ENCODE data around the gene NPAS3.

The NPAS3 gene

DNA sequence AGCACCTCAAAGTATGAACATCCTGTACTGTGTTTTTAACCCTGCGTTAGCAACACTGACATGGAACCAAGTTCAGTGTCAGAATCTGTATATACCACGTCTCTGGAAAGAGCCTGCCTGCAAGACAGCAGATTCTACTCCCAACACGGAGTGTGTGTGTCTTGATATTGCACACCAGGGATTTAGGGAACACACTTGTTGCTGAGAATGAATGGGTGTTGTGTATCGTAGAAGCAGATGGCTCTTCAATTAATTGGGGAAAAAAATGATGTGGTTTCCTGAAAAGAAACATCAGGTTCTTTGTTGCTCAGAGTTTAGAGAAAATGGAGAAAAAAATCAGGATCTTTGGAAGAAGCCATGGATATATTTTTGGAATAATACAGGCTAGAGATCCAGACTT lies 841.4 kb downstream of the NPAS3 start:
- FAIRE-seq: no peak

DNA sequence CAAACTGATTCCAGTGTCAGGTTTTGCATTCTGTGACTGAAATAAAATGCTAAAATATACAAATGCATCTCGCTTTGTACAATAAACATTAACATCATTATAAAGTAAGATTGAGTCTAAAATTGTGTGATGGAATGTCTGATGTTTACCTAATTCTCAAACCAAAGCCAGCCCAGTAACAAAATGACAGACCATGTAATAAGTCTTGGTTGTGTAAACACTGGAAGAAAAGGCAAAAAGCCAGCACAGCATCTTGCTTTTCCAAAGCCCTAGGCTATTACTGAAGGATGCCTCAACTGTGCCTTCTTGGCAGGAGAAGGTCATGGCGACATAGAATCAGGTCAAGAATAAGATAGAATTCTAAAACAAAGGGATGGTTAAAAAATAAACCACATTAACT lies 842.6 kb downstream of the NPAS3 start:
- FAIRE-seq: no peak

DNA sequence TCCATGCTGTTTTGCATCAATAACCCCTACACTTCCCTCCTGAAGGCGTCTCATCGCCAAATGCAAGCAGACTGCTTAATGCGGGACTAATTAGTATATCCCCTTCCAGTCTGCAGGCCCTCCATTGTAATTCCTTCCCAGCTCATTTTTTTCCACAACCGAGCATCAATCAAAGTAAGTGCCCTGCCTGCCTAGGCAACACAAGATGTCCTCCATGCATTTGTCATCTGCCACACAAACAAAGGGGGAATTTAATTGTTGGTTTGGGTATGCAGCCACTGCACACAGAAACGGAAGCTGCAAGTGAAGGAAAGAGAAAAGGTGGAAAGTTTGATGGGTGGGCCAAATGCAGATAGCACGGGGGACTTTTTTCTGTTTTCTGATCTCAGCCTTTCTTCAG lies 844.2 kb downstream of the NPAS3 start:
- FAIRE-seq: no peak

DNA sequence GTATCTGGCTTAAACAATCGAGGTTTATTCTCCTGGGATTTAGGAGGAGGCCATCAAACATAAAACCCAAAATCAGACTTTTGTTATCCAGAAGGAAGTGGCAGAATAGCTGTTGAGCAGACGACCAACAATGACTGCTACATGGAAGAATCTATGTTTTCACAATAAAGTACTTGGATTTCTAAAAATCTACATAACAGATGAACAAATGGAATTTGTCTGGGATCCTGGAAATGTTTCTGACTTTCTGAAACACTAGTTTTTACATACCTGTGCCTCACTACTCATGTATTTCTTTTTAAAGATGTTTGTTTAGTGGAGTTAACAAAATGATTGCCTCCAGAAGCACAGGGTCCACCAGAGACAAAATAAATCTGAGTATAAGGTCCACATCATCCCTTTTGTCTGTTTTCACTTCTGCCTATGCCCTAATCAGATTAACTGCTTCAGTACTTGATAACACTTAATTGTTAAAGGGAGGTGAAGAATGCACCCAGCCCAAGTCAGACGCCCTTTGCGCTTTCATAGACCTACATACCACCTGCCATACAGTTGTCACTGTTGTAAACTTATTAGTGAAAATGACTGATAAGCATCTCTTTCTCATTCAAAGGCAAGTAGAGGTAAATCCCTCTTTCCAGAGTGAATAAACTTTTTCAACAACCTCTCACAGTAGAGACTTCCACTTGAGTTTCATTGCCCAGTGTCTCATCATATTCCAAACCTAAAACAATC lies 847.6 kb downstream of the NPAS3 start:
- FAIRE-seq: no peak

DNA sequence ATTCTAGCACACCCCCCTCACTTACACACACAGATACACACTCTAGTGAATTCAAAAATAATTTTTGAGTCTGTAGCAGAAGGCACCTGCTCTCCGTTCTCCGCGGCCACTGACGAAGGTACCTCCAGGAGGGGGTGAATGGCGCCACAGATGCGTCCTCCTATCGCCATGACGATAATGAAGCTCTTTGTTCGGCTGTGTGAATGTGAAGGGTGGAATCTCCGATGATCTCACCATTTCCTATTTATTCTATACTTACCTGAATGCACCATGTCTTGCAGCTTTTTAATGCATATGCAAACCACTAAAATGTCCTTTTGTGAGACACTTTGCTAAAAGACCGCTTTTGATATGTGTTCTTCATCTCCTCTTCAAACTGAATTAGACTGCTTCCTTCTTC lies 849.5 kb downstream of the NPAS3 start:
- FAIRE-seq: no peak

DNA sequence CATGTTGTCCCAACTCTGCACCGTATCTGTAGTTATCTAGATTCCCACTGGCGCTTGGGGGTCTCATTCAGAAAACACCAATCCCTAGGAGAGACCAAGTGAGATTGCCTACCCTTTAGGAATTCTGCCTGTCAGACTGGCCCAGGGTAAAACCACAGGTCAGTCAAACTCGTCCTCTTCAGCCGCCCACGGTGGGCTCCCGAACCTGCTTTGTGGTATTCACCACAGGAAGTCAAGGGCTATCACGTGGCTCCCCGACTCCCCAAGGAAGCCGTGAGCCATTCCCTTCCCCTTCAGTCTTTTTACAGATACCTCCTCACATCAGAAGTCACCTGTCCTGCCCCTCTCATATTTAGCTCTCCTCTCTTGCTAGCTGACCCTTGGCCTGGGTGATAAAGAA lies 852.3 kb downstream of the NPAS3 start:
- no peak for FAIRE-seq

DNA sequence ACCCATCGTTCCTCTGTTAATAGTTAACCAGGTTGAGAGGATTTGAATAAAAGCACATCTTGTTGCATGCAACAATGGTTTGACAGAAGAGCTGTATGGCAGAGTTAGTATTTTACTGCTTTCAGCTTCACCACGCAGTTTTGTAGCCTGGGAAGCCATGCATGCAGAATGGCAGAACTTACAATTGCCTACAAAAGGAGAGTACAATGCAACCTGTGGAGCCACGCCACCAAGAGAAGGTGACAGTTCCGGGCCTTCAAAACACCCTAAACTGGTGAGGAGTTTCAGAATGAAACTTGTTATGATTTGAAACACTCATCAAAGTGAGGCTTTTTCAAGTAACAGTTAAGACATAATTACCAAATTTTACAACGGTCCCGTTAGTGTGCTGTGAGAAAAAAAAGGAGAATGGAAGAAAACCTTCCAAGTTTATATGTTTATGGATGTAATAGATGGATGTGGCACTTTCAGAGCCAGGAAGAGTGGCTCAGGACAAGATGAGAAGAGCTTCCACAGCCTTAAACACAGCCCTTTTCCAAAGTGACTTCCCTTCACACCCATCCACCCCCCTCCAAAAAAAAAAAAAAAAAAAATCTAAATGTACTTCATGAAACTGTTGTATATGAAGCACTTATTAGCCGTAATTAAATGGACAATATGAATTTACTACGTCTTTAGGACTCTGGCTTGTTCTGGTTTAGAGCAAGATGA lies 853.5 kb downstream of the NPAS3 start:
- FAIRE-seq: no peak

DNA sequence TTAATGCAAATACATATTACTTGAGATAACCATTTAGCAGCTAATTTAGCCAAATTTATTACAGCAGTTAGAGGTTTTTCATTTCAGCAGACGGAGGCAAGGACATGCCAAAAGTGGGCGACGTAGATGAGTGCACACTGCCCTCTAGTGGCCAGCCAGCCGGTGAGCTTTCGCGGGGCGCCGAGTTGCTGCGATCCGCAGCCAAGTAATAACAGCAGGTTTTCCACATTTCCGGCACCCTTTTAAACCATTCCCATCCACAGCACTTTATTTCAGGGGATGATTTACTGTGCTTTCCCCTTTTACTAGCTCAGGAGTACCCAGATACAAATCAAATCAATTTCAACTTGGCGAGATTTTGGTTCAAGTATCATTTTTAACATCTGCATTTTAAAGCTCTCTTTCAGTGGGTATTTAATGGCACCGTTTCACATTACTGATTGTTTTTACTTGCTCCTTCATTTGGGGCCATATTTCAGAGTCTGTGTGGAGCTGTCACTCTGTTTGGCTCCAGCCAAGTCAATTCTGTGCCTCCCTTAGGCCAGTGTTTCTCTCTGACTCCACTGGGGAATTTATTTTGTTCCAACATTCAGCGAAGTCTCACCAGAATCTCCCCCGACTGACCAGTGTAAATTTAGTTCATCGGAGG lies 854.2 kb downstream of the NPAS3 start:
- peak; percentile 70 for FAIRE-seq

DNA sequence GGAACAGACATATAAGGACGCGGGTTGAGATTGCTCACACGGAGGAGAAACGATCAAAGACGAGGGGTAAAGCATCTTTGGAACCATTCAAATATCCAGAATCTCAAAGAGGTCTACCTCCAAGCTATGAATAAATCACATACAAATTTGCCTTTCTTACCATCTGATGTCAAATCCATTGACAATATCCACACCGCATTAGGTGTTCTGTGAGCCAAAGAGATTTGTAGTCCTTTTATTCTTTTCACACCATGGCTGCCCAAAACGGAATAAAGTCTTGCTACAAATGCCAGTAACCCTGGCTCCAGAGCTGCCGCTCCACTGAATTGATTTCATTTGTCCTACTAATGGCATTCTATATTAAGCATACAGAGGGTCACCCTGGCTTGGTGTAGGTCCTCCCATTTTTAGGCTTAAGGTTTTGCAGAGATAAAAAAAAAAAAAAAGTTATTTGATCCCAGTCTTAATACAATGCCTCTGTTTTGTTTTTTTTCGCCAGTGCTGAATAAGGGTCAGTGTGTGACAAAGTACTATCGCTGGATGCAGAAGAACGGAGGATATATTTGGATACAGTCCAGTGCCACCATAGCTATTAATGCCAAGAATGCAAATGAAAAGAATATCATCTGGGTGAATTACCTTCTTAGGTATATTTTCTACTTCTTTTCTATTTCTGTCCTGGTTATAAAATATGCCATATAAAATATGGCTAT lies 854.9 kb downstream of the NPAS3 start:
- FAIRE-seq: no peak

DNA sequence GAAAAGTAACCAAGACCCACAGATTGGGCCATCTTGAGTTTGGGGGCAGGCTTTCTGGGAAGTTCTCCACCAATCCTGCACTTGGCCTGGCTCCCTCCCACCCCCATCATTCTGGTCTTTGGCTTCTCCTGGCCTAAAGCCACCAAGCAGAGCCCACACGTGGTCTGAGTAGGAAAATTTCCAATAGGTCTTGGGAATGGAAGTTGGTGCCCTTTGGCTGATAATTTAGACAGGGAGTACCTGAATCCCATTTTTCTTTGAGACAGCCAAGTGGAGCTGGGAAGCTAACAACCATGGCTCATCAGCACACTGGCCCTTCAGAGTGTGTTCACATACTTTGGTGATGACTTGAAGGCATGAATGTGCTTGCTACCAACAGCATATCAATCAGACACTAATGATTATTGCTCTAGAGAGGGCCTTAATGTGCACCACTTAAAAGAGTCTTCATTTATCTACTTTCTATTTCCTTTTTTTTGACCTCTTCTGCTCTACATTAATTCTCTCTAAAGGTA lies 856.2 kb downstream of the NPAS3 start:
- FAIRE-seq: no peak

DNA sequence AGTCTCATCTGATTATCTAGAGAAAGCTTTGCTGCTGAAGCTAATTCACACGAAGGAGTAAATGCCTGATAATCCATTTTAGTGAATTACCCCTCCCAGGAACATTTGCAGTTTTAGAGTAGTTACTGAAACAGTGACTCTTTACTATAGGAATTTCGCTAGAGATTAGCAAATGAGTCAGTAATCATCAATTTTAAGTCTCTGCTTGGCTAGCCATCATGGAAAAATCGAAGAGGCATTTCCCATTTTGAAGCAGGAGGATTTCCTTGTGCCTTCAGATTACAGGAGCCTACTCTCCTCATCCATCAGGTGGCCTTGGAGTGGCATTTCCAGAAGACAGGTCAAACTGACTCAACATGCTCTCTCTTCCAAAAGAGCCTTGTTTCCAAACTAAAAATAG lies 857.7 kb downstream of the NPAS3 start:
- no peak for FAIRE-seq

DNA sequence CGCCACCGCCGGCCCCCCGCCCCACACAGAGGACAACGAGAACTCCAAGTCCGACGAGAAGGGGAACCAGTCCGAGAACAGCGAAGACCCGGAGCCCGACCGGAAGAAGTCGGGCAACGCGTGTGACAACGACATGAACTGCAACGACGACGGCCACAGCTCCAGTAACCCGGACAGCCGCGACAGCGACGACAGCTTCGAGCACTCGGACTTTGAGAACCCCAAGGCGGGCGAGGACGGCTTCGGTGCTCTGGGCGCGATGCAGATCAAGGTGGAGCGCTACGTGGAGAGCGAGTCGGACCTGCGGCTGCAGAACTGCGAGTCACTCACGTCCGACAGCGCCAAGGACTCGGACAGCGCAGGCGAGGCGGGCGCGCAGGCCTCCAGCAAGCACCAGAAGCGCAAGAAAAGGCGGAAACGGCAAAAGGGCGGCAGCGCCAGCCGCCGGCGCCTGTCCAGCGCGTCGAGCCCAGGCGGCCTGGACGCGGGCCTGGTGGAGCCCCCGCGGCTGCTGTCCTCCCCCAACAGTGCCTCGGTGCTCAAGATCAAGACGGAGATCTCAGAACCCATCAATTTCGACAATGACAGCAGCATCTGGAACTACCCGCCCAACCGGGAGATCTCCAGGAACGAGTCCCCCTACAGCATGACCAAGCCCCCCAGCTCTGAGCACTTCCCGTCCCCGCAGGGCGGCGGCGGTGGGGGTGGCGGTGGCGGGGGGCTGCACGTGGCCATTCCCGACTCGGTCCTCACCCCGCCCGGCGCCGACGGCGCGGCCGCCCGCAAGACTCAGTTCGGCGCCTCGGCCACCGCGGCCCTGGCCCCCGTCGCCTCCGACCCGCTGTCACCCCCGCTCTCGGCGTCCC lies 861.3 kb downstream of the NPAS3 start:
- no peak for FAIRE-seq

DNA sequence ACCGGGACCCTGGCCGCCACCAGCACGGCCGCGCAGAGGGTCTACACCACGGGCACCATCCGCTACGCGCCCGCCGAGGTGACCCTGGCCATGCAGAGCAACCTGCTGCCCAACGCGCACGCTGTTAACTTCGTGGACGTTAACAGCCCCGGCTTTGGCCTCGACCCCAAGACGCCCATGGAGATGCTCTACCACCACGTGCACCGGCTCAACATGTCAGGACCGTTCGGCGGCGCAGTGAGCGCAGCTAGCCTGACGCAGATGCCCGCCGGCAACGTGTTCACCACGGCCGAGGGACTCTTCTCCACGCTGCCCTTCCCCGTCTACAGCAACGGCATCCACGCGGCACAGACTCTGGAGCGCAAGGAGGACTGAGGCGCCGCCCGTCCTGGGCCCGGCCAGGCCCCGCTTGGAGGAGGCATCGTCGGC lies 862.1 kb downstream of the NPAS3 start:
- FAIRE-seq: no peak

DNA sequence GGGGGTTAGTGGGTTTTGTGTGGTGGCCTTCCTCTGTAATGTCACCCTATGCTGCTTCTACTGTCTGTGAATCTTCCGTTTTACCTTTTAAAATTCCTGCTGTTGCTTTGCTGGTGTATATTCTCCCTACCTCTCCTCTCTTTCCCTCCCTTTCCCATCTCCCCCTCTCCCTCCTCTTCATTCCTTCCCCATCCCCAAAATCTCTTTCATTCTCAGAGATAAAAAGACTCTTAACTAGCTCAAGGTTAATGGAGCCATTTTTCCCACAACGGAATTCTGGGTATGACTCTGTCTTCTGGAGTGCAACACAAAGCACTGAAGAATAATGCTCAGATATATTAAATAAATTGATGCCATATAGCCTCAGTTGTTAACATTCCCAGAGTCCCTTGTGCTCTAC lies 864.1 kb downstream of the NPAS3 start:
- no peak for FAIRE-seq

DNA sequence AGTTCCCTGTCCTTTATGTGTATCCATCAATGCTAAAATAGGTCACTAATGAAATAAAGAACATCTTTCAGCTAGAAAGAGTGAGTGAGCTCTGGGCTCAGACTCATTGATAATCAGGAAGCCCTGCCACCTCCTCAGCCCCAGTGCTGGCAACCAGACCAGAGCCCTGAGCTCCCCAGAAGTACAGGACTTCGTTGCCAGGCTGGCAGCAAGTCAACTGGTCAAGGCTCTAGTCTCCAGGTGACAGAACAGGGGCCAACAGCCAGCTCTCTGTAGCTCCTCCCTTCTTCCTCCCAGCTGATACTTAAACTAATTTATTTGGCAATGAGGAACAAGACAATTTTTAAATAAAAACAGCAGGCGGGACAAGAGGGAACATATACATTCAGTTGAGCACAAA lies 866.9 kb downstream of the NPAS3 start:
- FAIRE-seq: no peak

DNA sequence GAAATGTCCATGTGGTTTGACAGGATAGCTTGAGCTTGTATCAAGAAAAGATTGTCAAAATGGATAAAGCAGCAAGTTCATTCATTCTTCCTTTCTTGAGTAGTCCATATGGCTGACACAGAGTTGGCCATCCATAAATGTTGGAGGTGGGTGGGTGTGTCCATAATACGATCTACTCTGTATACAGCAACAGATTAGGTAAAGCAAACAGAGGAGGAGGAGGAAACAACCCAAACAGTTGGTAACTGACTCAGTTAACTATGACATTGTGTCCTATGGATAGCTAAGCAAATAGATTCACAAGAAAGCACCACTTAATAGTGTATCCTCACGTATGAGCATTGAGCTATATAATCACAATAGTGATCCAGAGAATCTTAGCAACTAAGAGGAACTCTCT lies 868.2 kb downstream of the NPAS3 start:
- FAIRE-seq: no peak

DNA sequence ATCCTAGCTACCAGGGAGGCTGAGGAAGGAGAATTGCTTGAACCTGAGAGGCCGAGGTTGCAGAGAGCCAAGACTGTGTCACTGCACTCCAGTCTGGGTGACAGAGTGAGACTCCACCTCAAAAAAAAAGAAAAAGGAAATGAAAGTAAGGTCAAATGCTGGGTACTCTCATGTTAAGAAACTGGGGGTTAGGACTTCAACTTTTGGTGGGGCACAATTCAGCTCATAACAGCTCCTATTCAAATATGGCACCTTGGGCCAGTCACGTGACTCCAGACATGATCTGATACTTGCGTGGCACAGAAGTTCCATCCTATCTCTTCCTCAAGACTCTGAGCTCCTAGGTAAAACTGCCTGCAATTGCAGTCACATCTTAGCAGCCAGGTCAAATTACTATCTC lies 869.5 kb downstream of the NPAS3 start:
- FAIRE-seq: no peak

DNA sequence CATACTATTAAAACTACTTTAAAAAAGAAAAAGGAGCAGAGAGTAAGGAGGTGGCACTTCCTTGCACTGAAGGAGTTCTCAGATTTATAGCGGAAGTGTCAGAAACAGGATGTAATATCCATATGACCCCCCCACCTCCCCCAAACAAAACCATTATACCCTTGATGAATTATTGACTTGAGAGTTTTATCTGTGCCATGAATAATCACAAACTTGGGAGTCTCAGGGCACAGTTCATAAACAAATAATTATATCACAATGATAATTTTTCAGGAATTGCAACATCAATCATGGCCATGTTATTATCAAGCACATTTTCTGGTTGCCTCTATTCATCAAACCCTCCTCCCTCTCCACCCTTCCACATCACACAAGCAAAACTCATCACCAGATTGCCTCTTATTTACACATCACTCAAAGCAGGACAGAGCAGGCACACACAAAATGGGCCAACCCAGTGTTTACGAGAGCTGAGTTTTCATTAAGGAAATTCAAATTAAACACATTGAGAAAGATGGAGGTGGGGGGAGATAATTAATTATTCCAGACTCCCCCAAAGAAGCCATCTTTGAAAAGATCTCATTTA lies 870.8 kb downstream of the NPAS3 start:
- no peak for FAIRE-seq

DNA sequence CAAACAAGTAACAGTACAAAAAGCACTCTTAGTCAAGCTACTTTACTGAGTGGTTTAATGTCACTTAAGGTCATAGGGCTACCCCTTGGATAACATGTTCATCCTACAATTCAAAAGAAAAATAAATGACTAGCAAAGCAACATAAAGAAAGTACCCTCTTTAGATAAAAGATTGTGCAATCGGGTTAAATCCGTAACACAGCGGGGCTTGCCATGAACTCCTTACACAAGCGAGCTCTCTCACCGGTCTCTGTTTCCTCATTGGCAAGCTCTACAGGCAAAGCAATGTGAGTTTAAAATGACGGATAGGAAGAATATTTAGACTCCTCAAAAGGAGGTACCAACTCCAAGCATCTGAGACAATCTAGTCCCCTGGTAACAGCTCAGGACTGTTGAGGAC lies 871.6 kb downstream of the NPAS3 start:
- no peak for FAIRE-seq

DNA sequence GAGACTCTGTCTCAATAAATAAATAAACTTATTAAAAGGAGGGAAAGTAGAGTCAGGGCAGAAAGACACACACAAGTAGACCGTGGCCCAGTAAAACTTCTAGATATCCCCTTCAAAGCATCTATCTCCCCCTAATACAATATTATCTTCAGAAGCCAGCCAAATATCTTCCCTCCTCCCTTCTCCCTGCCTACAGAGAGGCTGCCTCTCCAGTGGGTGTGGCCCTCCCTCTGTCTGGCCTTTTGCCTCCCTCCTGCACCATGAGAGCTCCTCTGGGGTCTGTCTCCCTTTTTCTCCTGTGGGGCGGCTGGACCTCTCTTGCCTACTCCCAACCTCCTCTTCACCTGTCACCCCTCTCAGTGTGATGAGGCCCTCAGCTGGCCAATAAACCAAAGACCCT lies 873.0 kb downstream of the NPAS3 start:
- no peak for FAIRE-seq

DNA sequence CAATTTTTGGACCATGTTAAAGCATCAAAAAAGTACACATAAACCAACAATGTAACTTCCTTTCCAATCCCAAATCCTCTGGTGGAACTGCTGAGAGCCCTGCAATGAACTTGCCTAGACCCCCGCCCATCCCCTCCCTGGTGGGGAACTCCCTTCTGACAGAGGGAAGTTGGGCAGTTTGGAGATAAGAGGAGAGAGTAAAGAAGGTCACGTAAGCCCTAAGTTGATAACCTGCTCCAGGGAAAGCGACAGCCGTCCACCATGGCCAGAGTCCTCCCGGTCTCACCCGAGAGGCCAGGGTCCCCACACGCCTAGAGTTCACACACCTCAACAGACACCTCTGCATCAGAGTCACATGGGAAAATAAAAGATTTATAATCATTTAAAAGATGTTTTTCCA lies 873.5 kb downstream of the NPAS3 start:
- no peak for FAIRE-seq

DNA sequence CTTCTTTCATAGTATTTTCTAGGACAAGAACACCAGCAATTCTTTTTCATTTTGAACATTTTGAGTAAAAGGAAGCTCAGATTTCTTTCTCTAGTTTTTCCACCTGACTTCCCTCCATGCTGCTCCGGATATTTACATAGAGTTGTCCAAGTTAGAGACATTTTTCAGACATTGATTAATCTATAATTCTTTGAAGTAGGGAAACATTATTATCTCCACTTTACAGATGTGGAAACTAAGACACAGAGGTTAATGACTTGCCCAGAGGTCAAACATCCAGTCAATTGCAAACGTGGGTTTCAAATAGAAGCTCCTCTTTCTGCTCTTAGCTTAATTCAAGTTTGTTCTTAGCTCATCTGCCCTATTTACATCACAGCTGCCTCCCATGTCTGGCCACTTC lies 873.9 kb downstream of the NPAS3 start:
- FAIRE-seq: no peak

Measured in A204.1 (cell line).